Measurements from ENCODE around the gene CD86. TPM values are rescaled to one million over a fixed set of nuclear protein-coding genes. Genes with fewer than 3 reads are reported as not detected.
A peak's percentile ranks its signal among the peaks of the same experiment; 100 is the strongest.

The CD86 gene
- total RNA-seq, 2 experiments from 2014 or later: 1.9 to 2.5 TPM

DNA sequence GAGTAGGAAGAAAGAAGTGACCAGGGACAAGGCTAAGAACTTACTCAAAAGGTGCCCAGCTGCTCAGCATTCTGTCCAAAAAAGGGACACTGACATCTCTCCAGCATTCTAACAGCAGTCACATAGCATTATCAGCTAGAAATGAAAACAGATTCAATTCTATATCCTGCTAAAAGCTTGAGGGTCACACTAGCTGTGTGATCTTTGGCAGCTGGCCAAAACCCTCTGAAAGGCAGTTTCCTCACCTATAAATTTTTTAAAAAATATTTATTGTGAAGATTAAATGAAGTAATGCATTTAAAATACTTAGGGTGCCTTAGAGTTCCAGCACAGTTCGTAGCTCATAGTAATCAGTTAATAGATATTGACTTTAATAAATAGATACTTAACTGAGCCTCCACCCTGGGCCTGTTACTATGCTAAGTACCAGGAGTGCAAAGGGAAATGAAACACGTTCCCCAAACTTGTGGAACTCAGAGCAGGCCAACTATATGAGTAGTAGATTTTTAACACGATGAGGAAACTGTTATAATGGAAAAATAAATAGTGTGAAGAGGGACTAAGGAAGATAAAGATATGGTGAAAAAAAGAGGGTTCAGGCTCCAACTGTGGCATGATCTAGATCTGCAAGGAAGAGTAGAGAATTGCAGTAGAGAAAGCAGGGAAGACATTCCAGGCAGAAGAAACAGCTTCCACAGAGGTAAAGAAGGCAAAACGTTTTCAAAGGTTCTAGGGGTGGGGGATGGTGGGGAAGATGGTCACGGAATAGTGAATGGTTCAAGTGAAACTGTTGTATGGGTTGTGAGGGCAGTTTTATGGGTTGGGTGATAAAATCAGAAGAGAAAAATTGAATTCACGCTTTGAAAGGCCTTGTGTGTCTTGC is 11.4 kb downstream of the CD86 start:
- DNase-seq: no peak
- CTCF ChIA-PET: interaction anchor here (1.6 to 1.9 kb wide), 2 partner anchors 12 to 35 kb away, joined by 4 to 6 read pairs; partner anchors contain the start of gene CD86
- peaks cover 14% of the 10 kb centered on the region for H3K4me1 Mint-ChIP-seq
- H3K9me3 Mint-ChIP-seq: peaks cover 4% of the 10 kb centered on the region
- peak overlapping the region; percentile 41 for H3K27ac Mint-ChIP-seq
- peak overlapping the region; percentile 18 for H3K4me3 Mint-ChIP-seq
- POLR2A ChIA-PET: interaction anchor here (0.6 kb wide), 1 partner anchor 406 kb away, joined by 3 read pairs; the partner anchor contains the start of gene HCLS1
- H3K36me3 Mint-ChIP-seq (ENCODE audit: low read depth): no peaks in the 10 kb centered on the region
- H3K27me3 Mint-ChIP-seq: no peaks in the 10 kb centered on the region

DNA sequence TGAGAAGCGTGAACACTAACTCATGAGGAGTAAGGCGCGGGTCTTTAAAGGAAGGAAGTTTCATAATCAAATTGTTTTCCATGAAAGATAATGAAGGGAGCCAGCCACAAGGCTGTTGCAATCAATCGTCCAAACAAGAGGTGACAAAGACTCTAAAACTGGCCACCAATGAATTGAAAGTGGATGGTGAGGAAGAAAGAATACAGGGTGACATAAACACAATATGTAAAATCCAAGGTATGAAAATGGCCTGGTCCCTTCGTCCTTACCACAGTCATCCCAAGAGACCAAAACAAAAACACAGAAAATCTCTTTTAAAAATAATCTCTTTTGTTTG is 12.0 kb downstream of the CD86 start:
- Mint-ChIP-seq H3K4me3 (peak overlapping the region; percentile 18), H3K27ac (peak overlapping the region; percentile 41), H3K27me3 (no peaks in the 10 kb centered on the region), H3K36me3 (ENCODE audit: low read depth) (no peaks in the 10 kb centered on the region), H3K4me1 (peaks cover 14% of the 10 kb centered on the region), H3K9me3 (peaks cover 4% of the 10 kb centered on the region)
- POLR2A ChIA-PET: no interaction called here
- CTCF ChIA-PET: no interaction called here
- DNase-seq: no peak

- H3K27me3 Mint-ChIP-seq: no peaks in the 10 kb centered on the region
- H3K9me3 Mint-ChIP-seq: peaks cover 4% of the 10 kb centered on the region
- peaks cover 14% of the 10 kb centered on the region for H3K4me1 Mint-ChIP-seq
- POLR2A ChIA-PET: no interaction called here
- H3K36me3 Mint-ChIP-seq (ENCODE audit: low read depth): no peaks in the 10 kb centered on the region
- H3K4me3 Mint-ChIP-seq: no peak overlapping the region
- CTCF ChIA-PET: no interaction called here
- DNase-seq: no peak
- H3K27ac Mint-ChIP-seq: peak overlapping the region; percentile 10
Observed at GRCh38 chr3:122067588-122068240, 12.6 kb downstream of the CD86 start.

GRCh38 chr3:122074621-122075265 is 19.6 kb downstream of the CD86 start:
- Mint-ChIP-seq H3K27me3 (no peaks in the 10 kb centered on the region), H3K4me1 (peaks cover 46% of the 10 kb centered on the region), H3K27ac (peak overlapping the region; percentile 88), H3K4me3 (peak overlapping the region; percentile 60), H3K36me3 (ENCODE audit: low read depth) (no peaks in the 10 kb centered on the region), H3K9me3 (peaks cover 8% of the 10 kb centered on the region)
- peak; percentile 26 for DNase-seq
- ChIA-PET CTCF (interaction anchor here (0.8 to 2.4 kb wide), 6 partner anchors 9 to 244 kb away, joined by 3 to 10 read pairs (median 4); no protein-coding TSS in a partner anchor), POLR2A (no interaction called here)

GRCh38 chr3:122076491-122077292 is 21.5 kb downstream of the CD86 start:
- peaks cover 4% of the 10 kb centered on the region for H3K9me3 Mint-ChIP-seq
- POLR2A ChIA-PET: interaction anchor here (0.6 kb wide), 1 partner anchor 25 kb away, joined by 3 read pairs; no protein-coding TSS in a partner anchor
- no peaks in the 10 kb centered on the region for H3K36me3 Mint-ChIP-seq (ENCODE audit: low read depth)
- peak overlapping the region; percentile 82 for H3K27ac Mint-ChIP-seq
- peak overlapping the region; percentile 20 for H3K4me3 Mint-ChIP-seq
- H3K27me3 Mint-ChIP-seq: no peaks in the 10 kb centered on the region
- CTCF ChIA-PET: interaction anchor here (0.6 to 2.4 kb wide), 3 partner anchors 25 to 523 kb away, joined by 3 to 6 read pairs (median 3); no protein-coding TSS in a partner anchor
- peaks cover 60% of the 10 kb centered on the region for H3K4me1 Mint-ChIP-seq
- no peak for DNase-seq

- CTCF ChIA-PET: interaction anchor here (0.6 to 2.4 kb wide), 6 partner anchors 9 to 524 kb away, joined by 3 to 8 read pairs (median 4); no protein-coding TSS in a partner anchor
- H3K27ac Mint-ChIP-seq: peak overlapping the region; percentile 82
- no peaks in the 10 kb centered on the region for H3K36me3 Mint-ChIP-seq (ENCODE audit: low read depth)
Observed at GRCh38 chr3:122077293-122078234, 22.4 kb downstream of the CD86 start.

DNA sequence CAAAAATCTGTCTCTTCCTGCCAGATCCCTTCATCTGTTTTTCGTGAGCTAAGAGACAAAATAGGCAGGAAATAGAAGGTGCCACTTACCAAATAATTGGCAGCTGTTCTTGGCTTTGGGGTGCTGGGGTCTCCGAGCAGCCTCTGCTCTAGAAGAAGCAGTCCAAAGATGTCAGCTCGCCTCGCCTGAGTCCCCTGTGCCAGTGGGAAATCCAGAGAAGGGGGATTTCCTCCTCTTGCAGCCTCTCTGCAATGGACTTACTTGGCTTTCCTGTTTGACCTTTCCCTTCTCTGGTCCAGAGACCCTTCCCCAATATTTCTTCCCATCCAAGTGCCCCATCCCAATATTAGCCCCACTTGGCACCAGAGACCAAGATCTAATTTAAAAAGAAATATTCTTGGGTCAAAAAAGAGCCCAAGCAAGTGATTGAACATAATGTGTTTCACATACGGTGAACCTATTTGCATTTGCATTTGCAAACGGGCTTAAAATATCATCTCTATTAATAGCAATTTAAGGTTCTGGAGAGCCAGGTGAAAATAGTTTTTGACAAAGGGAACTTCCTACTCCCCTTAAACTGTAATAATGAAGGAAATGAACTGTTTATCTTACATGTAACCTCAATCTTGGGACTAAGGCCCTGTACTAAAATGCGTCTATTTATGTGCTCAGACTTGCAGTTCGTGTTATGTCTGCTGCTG is 23.2 kb downstream of the CD86 start:
- Mint-ChIP-seq H3K4me3 (peak overlapping the region; percentile 50), H3K27ac (peak overlapping the region; percentile 82), H3K4me1 (peaks cover 68% of the 10 kb centered on the region), H3K36me3 (ENCODE audit: low read depth) (no peaks in the 10 kb centered on the region), H3K9me3 (peaks cover under 1% of the 10 kb centered on the region), H3K27me3 (no peaks in the 10 kb centered on the region)
- POLR2A ChIA-PET: interaction anchor here (0.6 kb wide), 1 partner anchor 22 kb away, joined by 3 read pairs; no protein-coding TSS in a partner anchor
- CTCF ChIA-PET: interaction anchor here (0.9 to 1.7 kb wide), 4 partner anchors 9 to 21 kb away, joined by 3 to 8 read pairs (median 4); no protein-coding TSS in a partner anchor
- DNase-seq: no peak

More at GRCh38 chr3:122077293-122078234, 22.4 kb downstream of the CD86 start:
- POLR2A ChIA-PET: interaction anchor here (0.6 kb wide), 2 partner anchors 23 to 26 kb away, joined by 3 read pairs; no protein-coding TSS in a partner anchor
- DNase-seq: no peak
- H3K4me1 Mint-ChIP-seq: peaks cover 68% of the 10 kb centered on the region
- H3K4me3 Mint-ChIP-seq: peak overlapping the region; percentile 50
- H3K9me3 Mint-ChIP-seq: peaks cover 4% of the 10 kb centered on the region
- H3K27me3 Mint-ChIP-seq: no peaks in the 10 kb centered on the region

DNA sequence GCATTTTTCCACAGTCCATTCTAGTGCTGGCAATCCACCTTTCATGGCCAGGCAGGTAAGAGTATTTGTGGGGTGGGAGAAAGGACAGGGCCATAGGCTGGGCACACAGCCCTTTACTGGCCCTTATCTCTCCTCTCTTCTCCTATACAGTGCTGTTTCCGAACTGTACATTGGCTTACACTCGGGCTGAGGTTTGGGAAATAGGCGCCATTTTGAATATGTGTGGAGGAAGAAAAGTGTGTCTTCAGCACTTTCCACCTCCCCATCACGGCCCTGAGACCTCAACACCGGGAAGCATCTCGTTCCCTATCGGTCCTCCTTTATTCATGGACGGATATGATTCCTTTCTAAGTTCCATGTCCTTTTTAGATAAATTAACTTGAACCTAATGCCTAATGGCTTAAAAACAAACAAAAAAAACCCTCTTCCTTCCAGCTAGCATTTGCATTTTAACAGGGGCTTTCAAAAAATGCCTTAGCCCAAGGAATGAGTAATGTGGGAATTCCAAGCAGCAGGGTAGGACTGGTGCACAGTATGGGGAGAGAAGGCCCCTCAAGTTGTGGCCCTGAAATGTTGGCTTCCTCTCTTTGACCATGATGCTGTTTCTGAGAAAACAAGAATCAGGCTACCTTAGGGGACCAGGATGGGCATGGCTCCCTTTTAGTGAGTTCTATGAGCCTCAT is 24.5 kb downstream of the CD86 start:
- Mint-ChIP-seq H3K27me3 (no peaks in the 10 kb centered on the region), H3K36me3 (ENCODE audit: low read depth) (no peaks in the 10 kb centered on the region), H3K9me3 (no peaks in the 10 kb centered on the region), H3K27ac (peak overlapping the region; percentile 47), H3K4me1 (peaks cover 63% of the 10 kb centered on the region), H3K4me3 (no peak overlapping the region)
- no peak for DNase-seq
- ChIA-PET POLR2A (no interaction called here), CTCF (interaction anchor here (0.7 to 1.4 kb wide), 2 partner anchors 10 to 22 kb away, joined by 3 read pairs; no protein-coding TSS in a partner anchor)

DNA sequence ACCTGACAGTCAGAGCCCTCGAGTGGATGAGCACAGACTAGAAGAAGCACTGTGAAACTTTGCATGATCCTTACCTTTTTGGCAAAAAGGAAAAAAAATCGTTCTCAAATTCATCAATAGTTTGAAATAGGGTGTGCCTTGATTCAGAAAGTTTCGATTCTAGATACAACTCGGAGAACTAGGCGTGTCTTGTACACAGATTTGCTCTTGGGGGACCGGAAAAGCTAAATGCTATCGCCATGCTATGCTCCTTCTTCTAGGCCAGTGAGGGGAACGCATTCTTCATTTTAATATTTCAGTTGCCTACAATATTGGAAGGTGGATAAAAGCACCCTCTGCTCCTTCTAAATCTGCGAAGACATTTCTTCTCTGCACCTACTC is 25.0 kb downstream of the CD86 start:
- no peaks in the 10 kb centered on the region for H3K27me3 Mint-ChIP-seq
- H3K4me1 Mint-ChIP-seq: peaks cover 62% of the 10 kb centered on the region
- CTCF ChIA-PET: interaction anchor here (0.7 to 5.2 kb wide), 3 partner anchors 11 to 313 kb away, joined by 3 to 39 read pairs (median 3); no protein-coding TSS in a partner anchor
- no peak overlapping the region for H3K4me3 Mint-ChIP-seq
- H3K27ac Mint-ChIP-seq: peak overlapping the region; percentile 47
- POLR2A ChIA-PET: no interaction called here
- H3K36me3 Mint-ChIP-seq (ENCODE audit: low read depth): no peaks in the 10 kb centered on the region
- DNase-seq: no peak
- H3K9me3 Mint-ChIP-seq: no peaks in the 10 kb centered on the region

DNA sequence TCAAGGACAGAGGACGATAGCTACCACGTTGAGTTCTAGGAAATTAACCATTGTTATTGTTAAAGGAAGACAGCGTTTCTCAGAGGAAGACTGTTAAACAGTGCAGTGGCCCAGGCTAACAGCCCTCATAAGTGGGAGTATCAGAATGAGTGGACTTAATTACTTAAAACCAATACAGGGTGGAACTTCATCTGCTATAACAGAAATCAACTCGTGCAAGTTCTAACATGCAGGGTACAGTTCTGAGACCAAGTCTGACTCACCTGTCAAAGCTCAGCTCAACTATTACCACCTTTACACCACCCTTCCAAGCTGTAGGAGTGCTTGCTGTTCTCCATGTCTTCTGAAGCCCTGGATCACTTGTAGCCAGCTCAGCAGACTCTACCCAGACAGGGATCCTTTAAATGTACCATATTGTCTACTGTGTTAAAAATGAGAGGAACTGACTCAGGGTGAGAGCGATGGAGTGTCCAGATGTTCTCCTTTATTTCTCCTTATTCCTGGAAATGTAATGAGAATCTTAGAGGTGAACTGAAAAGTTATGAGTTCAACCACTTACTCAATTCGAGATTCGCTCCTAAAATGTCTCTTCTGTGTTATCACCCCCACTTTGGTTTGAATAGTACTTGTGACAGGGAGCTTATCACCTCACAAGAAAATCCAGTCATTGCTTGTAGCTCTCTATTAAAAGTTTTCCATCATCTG is 26.5 kb downstream of the CD86 start:
- no peaks in the 10 kb centered on the region for H3K9me3 Mint-ChIP-seq
- H3K36me3 Mint-ChIP-seq (ENCODE audit: low read depth): no peaks in the 10 kb centered on the region
- peaks cover 58% of the 10 kb centered on the region for H3K4me1 Mint-ChIP-seq
- no peak overlapping the region for H3K4me3 Mint-ChIP-seq
- peak overlapping the region; percentile 51 for H3K27ac Mint-ChIP-seq
- H3K27me3 Mint-ChIP-seq: no peaks in the 10 kb centered on the region
- CTCF ChIA-PET: interaction anchor here (0.9 to 5.2 kb wide), 4 partner anchors 10 to 55 kb away, joined by 3 to 39 read pairs (median 4); no protein-coding TSS in a partner anchor
- DNase-seq: no peak
- POLR2A ChIA-PET: no interaction called here
